ENCODE results near the gene CCDC178. TPM values are rescaled to one million over a fixed set of nuclear protein-coding genes. Genes with fewer than 3 reads are reported as not detected.

The CCDC178 gene
- total RNA-seq, 6 experiments from 2014 or later = not detected

GRCh38 chr18:33317640-33318039 lies 122.9 kb downstream of the CCDC178 start:
- no peak overlapping the region for H3K4me3 Mint-ChIP-seq

GRCh38 chr18:33316146-33316587 lies 124.4 kb downstream of the CCDC178 start:
- no peak for DNase-seq
- H3K9me3 Mint-ChIP-seq = peaks cover 21% of the 10 kb centered on the region
- 0 out of 2 replicates have a peak, but pooled peaks cover 3% of the 10 kb centered on the region for H3K36me3 Mint-ChIP-seq (ENCODE audit: low read depth)
- no peak overlapping the region for H3K27ac Mint-ChIP-seq
- no peak for TF ChIP-seq CTCF (IDR thresholded peaks at IDR 0.05)
- no peaks in the 10 kb centered on the region for H3K4me1 Mint-ChIP-seq (ENCODE audit: low read depth)
- H3K4me3 Mint-ChIP-seq = no peak overlapping the region
- H3K27me3 Mint-ChIP-seq (ENCODE audit: insufficient read depth) = no peaks in the 10 kb centered on the region

More at GRCh38 chr18:33317640-33318039, 122.9 kb downstream of the CCDC178 start:
- peaks cover 21% of the 10 kb centered on the region for H3K9me3 Mint-ChIP-seq
- no peaks in the 10 kb centered on the region for H3K4me1 Mint-ChIP-seq (ENCODE audit: low read depth)
- 0 out of 2 replicates have a peak, but pooled peaks cover 3% of the 10 kb centered on the region for H3K36me3 Mint-ChIP-seq (ENCODE audit: low read depth)
- DNase-seq = no peak
- H3K27ac Mint-ChIP-seq = no peak overlapping the region
- no peak for TF ChIP-seq CTCF (IDR thresholded peaks at IDR 0.05)
- H3K27me3 Mint-ChIP-seq (ENCODE audit: insufficient read depth) = no peaks in the 10 kb centered on the region

GRCh38 chr18:33307520-33307919 lies 133.0 kb downstream of the CCDC178 start:
- TF ChIP-seq CTCF (IDR thresholded peaks at IDR 0.05) = no peak
- DNase-seq = no peak
- H3K27me3 Mint-ChIP-seq (ENCODE audit: insufficient read depth) = peaks cover 2% of the 10 kb centered on the region; the same call in 1 of the 2 replicates
- H3K27ac Mint-ChIP-seq = no peak overlapping the region
- H3K9me3 Mint-ChIP-seq = peaks cover 31% of the 10 kb centered on the region
- H3K36me3 Mint-ChIP-seq (ENCODE audit: low read depth) = no peaks in the 10 kb centered on the region; the same call in 1 of the 2 replicates
- no peaks in the 10 kb centered on the region for H3K4me1 Mint-ChIP-seq (ENCODE audit: low read depth)
- no peak overlapping the region for H3K4me3 Mint-ChIP-seq

GRCh38 chr18:33304277-33304676 lies 136.2 kb downstream of the CCDC178 start:
- DNase-seq = no peak
- peaks cover 2% of the 10 kb centered on the region; the same call in 1 of the 2 replicates for H3K27me3 Mint-ChIP-seq (ENCODE audit: insufficient read depth)
- H3K27ac Mint-ChIP-seq = no peak overlapping the region
- TF ChIP-seq CTCF (IDR thresholded peaks at IDR 0.05) = no peak
- H3K4me1 Mint-ChIP-seq (ENCODE audit: low read depth) = no peaks in the 10 kb centered on the region
- peaks cover 52% of the 10 kb centered on the region for H3K9me3 Mint-ChIP-seq
- H3K36me3 Mint-ChIP-seq (ENCODE audit: low read depth) = no peaks in the 10 kb centered on the region
- H3K4me3 Mint-ChIP-seq = no peak overlapping the region

- no peak overlapping the region for H3K27ac Mint-ChIP-seq
- H3K4me3 Mint-ChIP-seq = no peak overlapping the region
- H3K36me3 Mint-ChIP-seq (ENCODE audit: low read depth) = peaks cover 4% of the 10 kb centered on the region; the same call in 1 of the 2 replicates
- no peak for TF ChIP-seq CTCF (IDR thresholded peaks at IDR 0.05)
- peaks cover 18% of the 10 kb centered on the region for H3K9me3 Mint-ChIP-seq
- peaks cover 2% of the 10 kb centered on the region; the same call in 1 of the 2 replicates for H3K27me3 Mint-ChIP-seq (ENCODE audit: insufficient read depth)
- no peaks in the 10 kb centered on the region for H3K4me1 Mint-ChIP-seq (ENCODE audit: low read depth)
- no peak for DNase-seq
Measured at GRCh38 chr18:33291539-33291938, 149.0 kb downstream of the CCDC178 start.

All from HFFc6 (cell line).